Osteocyte (in vitro differentiated cells): ENCODE data around the gene RINL. TPM values are rescaled to one million over a fixed set of nuclear protein-coding genes. Genes with fewer than 3 reads are reported as not detected.

Experiments
- DNase-seq: peaks from one replicate; pipeline ENCODE4 v3.0.0; 2021; ENCODE audit warnings: mixed read lengths; ENCODE audit not compliant: unreplicated experiment; ENCODE audit errors: extremely low spot score
- H3K27ac Mint-ChIP-seq: one replicate; pipeline ENCODE4 v1.8.0; 2021; ENCODE audit warnings: mild to moderate bottlenecking, mixed read lengths; ENCODE audit not compliant: unreplicated experiment
- H3K27me3 Mint-ChIP-seq: one replicate; pipeline ENCODE4 v1.8.0; 2021; ENCODE audit warnings: mixed read lengths; ENCODE audit not compliant: unreplicated experiment
- H3K36me3 Mint-ChIP-seq: one replicate; pipeline ENCODE4 v1.8.0; 2021; ENCODE audit warnings: mixed read lengths; ENCODE audit not compliant: unreplicated experiment
- H3K4me1 Mint-ChIP-seq: one replicate; pipeline ENCODE4 v1.8.0; 2021; ENCODE audit warnings: mixed read lengths; ENCODE audit not compliant: unreplicated experiment
- H3K4me3 Mint-ChIP-seq: one replicate; pipeline ENCODE4 v1.8.0; 2021; ENCODE audit warnings: mild to moderate bottlenecking, moderate library complexity, mixed read lengths; ENCODE audit not compliant: unreplicated experiment
- H3K9me3 Mint-ChIP-seq: one replicate; pipeline ENCODE4 v1.8.0; 2021; ENCODE audit warnings: mixed read lengths; ENCODE audit not compliant: unreplicated experiment
- total RNA-seq: library from RNA; stranded (reverse); gene quantifications from 2 replicates; pipeline ENCODE4 v1.2.1, GENCODE V29; 2021
- TF ChIP-seq, protein P1 (sequence below): fragments of 200-600 bp; sonication (generic); IDR thresholded peaks from 2 replicates; pipeline ENCODE4 v1.5.0; 2021; ENCODE audit warnings: antibody characterized with exemption, mild to moderate bottlenecking, moderate library complexity

The RINL gene
- total RNA-seq, 1 donor from 2014 or later, result not detected

DNA sequence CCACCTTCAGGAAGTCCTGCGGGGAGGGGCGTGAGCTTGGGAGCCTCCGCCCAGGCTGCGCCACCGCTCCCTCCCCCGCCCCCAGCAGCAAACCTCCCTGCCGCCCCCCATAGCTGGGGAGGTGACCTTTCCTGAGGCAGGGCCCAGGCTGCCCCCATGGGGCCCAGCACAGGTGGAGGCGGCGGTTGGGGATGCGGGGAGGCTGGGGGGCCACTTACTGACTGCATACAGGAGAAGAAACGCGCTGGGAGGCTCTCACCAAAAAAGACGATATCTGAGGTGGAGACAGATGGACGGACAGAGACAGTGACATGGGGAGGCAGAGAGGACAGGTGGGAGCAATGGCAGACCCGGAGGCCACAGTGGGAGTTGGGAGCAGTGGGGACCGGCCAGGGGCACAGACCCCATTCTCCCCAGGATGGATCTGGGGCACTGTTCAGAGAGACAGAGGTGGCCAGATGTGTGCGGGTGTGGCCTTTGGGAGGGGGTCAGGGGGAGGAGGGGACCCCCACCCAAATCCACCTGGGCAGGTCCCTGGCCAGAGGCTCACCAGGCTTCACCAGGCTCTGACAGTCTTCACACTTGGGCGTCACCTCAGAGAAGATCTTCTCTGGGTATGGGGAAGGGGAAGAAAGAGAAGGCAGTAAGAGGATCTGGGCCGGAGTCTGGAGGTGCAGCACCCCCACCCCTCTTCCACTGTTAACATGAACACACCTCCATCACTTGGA, 3.0 kb upstream of the RINL start:
- H3K36me3 Mint-ChIP-seq, result peaks cover 12% of the 10 kb centered on the region
- TF ChIP-seq, protein P1, sequence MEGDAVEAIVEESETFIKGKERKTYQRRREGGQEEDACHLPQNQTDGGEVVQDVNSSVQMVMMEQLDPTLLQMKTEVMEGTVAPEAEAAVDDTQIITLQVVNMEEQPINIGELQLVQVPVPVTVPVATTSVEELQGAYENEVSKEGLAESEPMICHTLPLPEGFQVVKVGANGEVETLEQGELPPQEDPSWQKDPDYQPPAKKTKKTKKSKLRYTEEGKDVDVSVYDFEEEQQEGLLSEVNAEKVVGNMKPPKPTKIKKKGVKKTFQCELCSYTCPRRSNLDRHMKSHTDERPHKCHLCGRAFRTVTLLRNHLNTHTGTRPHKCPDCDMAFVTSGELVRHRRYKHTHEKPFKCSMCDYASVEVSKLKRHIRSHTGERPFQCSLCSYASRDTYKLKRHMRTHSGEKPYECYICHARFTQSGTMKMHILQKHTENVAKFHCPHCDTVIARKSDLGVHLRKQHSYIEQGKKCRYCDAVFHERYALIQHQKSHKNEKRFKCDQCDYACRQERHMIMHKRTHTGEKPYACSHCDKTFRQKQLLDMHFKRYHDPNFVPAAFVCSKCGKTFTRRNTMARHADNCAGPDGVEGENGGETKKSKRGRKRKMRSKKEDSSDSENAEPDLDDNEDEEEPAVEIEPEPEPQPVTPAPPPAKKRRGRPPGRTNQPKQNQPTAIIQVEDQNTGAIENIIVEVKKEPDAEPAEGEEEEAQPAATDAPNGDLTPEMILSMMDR, result no peak
- no peaks in the 10 kb centered on the region for H3K27me3 Mint-ChIP-seq
- H3K4me3 Mint-ChIP-seq, result no peak overlapping the region
- no peaks in the 10 kb centered on the region for H3K9me3 Mint-ChIP-seq
- no peak overlapping the region for H3K27ac Mint-ChIP-seq
- DNase-seq, result no peak
- H3K4me1 Mint-ChIP-seq, result no peaks in the 10 kb centered on the region

DNA sequence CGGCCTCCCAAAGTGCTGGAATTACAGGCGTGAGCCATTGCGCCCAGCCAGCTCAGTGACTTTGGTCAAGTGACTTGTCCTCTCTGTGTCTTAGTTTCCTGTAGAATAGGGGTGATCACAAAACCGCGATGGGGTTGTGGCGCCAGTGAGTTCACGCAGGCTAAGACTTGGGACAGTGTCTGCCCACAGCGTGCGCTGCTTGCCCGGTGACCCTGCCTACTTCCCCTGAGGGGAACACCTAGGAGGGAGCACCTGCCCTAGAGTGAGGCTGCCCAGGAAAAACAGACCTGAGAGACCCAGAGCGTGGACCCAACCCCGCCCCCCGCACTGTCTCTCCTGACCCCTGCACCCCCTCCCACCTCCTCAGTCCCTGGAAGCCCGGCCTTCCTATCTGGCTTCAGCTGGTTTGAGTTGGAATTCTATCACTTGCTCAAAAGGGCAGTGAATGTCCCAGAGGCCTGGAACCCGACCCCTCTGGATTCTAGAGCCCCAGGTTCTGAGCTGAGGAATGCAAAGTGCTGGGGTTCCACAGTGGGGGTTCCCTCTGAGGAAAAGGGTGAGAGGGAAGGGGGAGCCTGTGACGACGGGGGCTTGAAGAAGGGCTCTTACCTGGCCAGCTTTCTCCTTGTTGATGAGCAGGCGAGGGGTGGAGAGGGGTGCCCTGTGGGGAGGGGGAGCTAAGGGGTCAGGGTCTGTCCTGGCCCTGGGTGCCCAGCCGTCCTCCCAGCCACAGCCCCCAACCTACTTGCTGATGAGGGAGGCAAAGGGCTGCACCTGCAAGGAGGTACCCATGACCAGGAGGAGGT, 2.2 kb upstream of the RINL start:
- H3K4me3 Mint-ChIP-seq, result no peak overlapping the region
- TF ChIP-seq, protein P1, result no peak
- no peak for DNase-seq

DNA sequence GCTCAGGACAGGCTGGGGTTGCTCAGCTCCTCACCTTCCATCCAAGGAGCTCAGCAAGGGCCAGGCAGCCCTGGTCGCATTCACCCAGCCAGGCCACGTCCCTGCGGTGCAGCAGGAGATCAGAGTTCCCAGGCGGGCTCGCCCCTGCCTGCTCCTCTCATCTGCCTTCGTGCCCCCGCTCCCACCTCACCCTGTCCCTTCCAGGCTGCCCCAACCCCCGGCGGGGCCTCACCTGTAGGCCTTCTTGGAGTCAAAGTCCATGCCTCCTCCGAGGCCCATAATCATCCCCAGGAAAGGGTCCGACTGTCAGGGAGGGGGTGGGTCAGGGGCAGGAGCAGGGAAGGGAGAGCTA, 1.3 kb upstream of the RINL start:
- H3K4me3 Mint-ChIP-seq, result no peak overlapping the region
- H3K4me1 Mint-ChIP-seq, result no peaks in the 10 kb centered on the region
- H3K9me3 Mint-ChIP-seq, result no peaks in the 10 kb centered on the region
- H3K27me3 Mint-ChIP-seq, result no peaks in the 10 kb centered on the region
- DNase-seq, result no peak
- H3K27ac Mint-ChIP-seq, result no peak overlapping the region
- TF ChIP-seq, protein P1, result no peak
- H3K36me3 Mint-ChIP-seq, result peaks cover 12% of the 10 kb centered on the region

More for the DNA sequence above, 2.2 kb upstream of the RINL start:
- Mint-ChIP-seq H3K27ac (no peak overlapping the region), H3K4me1 (no peaks in the 10 kb centered on the region), H3K36me3 (peaks cover 12% of the 10 kb centered on the region), H3K27me3 (no peaks in the 10 kb centered on the region), H3K9me3 (no peaks in the 10 kb centered on the region)

DNA sequence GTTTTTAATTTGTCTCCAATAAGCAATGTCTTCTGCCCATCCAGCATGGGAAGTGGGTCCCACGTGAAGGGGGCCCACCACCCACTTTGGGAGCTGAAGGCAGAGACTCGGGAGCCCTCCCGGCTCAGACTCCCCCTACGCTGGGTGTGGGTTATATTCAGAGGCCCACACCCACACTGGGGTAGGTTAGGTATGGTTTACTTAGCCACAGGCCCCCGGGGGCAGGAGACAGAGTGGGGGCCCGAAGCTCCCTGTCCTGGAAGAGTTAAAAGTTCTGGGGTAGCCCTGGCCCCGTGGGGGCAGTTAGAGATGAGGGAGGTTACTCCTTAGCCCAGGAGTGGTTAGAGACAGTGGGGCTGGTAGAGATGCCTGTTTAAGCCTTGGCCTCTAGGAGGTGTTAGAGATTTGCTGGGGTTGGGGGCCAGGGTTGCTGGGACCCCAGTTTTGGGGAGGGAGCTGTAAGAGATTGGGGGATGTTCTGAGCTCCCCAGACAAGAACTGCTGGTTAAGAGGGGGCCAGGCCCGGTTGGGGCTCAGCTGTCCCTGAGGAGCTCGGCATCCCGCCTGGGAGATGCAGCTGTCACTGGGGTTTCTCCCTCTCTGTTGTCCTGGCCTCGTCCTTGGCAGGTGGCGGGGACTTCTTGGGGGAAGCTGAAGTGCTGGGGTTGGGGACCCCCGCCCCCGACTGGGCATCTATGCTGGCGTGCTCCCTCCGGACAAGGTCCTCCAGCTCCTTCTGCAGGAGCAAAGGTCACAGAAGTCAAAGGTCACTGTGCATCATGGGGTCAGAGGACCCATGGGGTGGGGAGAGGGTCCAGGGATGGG, 712 bp upstream of the RINL start:
- TF ChIP-seq, protein P1, result no peak
- Mint-ChIP-seq H3K27me3 (no peaks in the 10 kb centered on the region), H3K27ac (no peak overlapping the region), H3K36me3 (peaks cover 12% of the 10 kb centered on the region), H3K4me3 (no peak overlapping the region), H3K9me3 (no peaks in the 10 kb centered on the region), H3K4me1 (no peaks in the 10 kb centered on the region)
- DNase-seq, result no peak
